ENCODE data around the gene KIF21B. TPM values are rescaled to one million over a fixed set of nuclear protein-coding genes. Genes with fewer than 3 reads are reported as not detected.

Gene KIF21B
- total and polyA plus RNA-seq, 2 of the 8 experiments (the other 6 are each of a cell fraction or from before 2014, with no cell fraction given): 10.8 to 26.5 TPM

DNA sequence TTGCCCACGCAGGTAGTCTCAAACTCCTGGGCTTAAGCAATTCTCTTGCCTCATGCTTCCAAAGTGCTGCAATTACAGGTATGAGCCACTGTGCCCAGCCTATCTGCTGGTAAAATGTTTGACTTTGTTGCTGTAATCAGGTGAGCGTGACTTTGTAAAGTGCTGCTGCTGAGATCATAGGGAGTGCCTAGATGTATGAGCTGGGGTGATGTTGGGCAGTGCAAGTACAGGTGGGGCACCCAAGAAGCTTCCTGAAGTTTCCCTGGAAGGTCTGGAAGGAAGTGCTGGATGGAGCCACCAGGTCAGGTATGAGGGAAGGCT is 43.1 kb downstream of the KIF21B start:
- Histone ChIP-seq H2BK120ac (replicated peaks; ENCODE audit: low read depth, low read length) (no peak overlapping the region), H3K27me3 (replicated peaks in 1 of 4; ENCODE audit: control insufficient read depth in 3 of 4, extremely low read depth in 1 of 4, insufficient read depth in 3 of 4, low read length in 3 of 4) (no peaks in the 10 kb centered on the region), H3K23ac (ENCODE audit: insufficient read length) (no peak overlapping the region), H3K4me2 (ENCODE audit: insufficient read depth in 1 of 2, low read depth in 2 of 2, low read length in 2 of 2) (no peak overlapping the region), H3K14ac (ENCODE audit: insufficient read length) (no peak overlapping the region), H3K9ac (replicated peaks in 1 of 4; ENCODE audit: extremely low read depth in 1 of 4, low read depth in 3 of 4, low read length in 3 of 4) (no peak overlapping the region), H4K5ac (ENCODE audit: insufficient read length, low read depth, low read length) (no peak overlapping the region), H2BK15ac (ENCODE audit: low read length) (no peak overlapping the region), H3K4me1 (replicated peaks in 1 of 4; ENCODE audit: control insufficient read depth in 3 of 4, insufficient read depth in 4 of 4, low read length in 3 of 4) (no peaks in the 10 kb centered on the region), H3K27ac (ENCODE audit: low read depth, low read length) (no peak overlapping the region), H3K79me2 (ENCODE audit: control insufficient read depth in 1 of 2, insufficient read depth in 2 of 2, low read length in 2 of 2) (no peaks in the 10 kb centered on the region), H2BK12ac (ENCODE audit: low read depth, low read length) (no peak overlapping the region), H2AFZ (ENCODE audit: low read length) (no peak overlapping the region), H4K20me1 (replicated peaks in 1 of 2; ENCODE audit: control insufficient read depth in 1 of 2, insufficient read depth in 2 of 2, low read length in 2 of 2) (peaks cover 0 to 6% of the 10 kb centered on the region in 2 experiments), H3K79me1 (ENCODE audit: low read depth, low read length) (no peaks in the 10 kb centered on the region), H3K56ac (replicated peaks; ENCODE audit: insufficient read length, low read depth, low read length) (no peak overlapping the region), H3K4ac (replicated peaks; ENCODE audit: insufficient read length, low read depth, low read length) (no peak overlapping the region), H3K36me3 (ENCODE audit: control insufficient read depth in 2 of 4, insufficient read depth in 4 of 4, low read length in 3 of 4) (peaks cover 2 to 18% (median 11%) of the 10 kb centered on the region in 4 experiments; a peak in 6 of 8 replicates), H4K8ac (ENCODE audit: extremely low read depth, insufficient read depth, low read length) (no peak overlapping the region), H3K4me3 (ENCODE audit: extremely low read depth in 1 of 4, insufficient read depth in 2 of 4, low read depth in 3 of 4, low read length in 4 of 4) (no peak overlapping the region), H3K23me2 (ENCODE audit: low read depth, low read length) (no peaks in the 10 kb centered on the region), H2AK5ac (ENCODE audit: low read depth, low read length) (no peak overlapping the region), H2BK20ac (ENCODE audit: low read length) (no peak overlapping the region), H3K18ac (ENCODE audit: extremely low read depth, low read length) (no peak overlapping the region), H4K91ac (replicated peaks; ENCODE audit: insufficient read length, low read length) (no peak overlapping the region), H3K9me3 (ENCODE audit: insufficient read depth in 2 of 2, low read depth in 1 of 2, low read length in 1 of 2) (peaks cover 3 to 10% of the 10 kb centered on the region in 2 experiments; a peak in 3 of 4 replicates), H2BK5ac (ENCODE audit: low read depth, low read length) (no peak overlapping the region)
- WGBS, 2 experiments (ENCODE audit: extremely low coverage in 1 of 2, insufficient coverage in 1 of 2, insufficient read length in 1 of 2, insufficient replicate concordance in 2 of 2, low coverage in 1 of 2, low lambda C conversion rate in 2 of 2, missing lambda C conversion rate in 1 of 2): 90% methylated on average over 2 of the region's 2 CpGs; no CpG with 5 or more reads in 1 of the 2 experiments
- ChIA-PET CTCF (ENCODE audit: partially characterized antibody) (interaction anchor here (0.9 to 28.5 kb wide), 25 partner anchors 10 to 140 kb away, joined by 3 to 640 read pairs (median 6); partner anchors contain the start of genes CACNA1S and KIF21B), POLR2A (ENCODE audit: partially characterized antibody) (interaction anchor here (1.6 kb wide), 1 partner anchor 45 kb away, joined by 5 read pairs; no protein-coding TSS in a partner anchor)
- DNase-seq (ENCODE audit: low read depth in 1 of 2, low spot score in 2 of 2) (no peak), FAIRE-seq (no peak)
- no peak for TF ChIP-seq JUN (IDR thresholded peaks at IDR 0.05; ENCODE audit: low read depth, low read length)
